ENCODE measurements around the gene CNN2. TPM values are rescaled to one million over a fixed set of nuclear protein-coding genes. Genes with fewer than 3 reads are reported as not detected.

Gene CNN2
- total RNA-seq, 1 donor from 2014 or later: 76.1 TPM

GRCh38 chr19:982567-983170 lies 43.7 kb upstream of the CNN2 start:
- H3K9me3 ChIP-seq: no peaks in the 10 kb centered on the region
- H3K27ac ChIP-seq: peak overlapping the region; percentile 86
- peaks cover 0 to 14% of the 10 kb centered on the region in 2 donors for H3K36me3 ChIP-seq
- no peaks in the 10 kb centered on the region for H3K27me3 ChIP-seq
- DNase-seq (ENCODE audit: extremely low spot score in 2 of 2): no peak
- peaks cover 30% of the 10 kb centered on the region for H3K4me1 ChIP-seq
- intact Hi-C loops (cut with DNase I): loop anchor here (1.0 to 5.0 kb wide), 2 partner anchors 60 to 120 kb away; no protein-coding TSS in a partner anchor
- TF ChIP-seq POLR2AphosphoS5 (IDR thresholded peaks at IDR 0.05; ENCODE audit: insufficient read depth in 1 of 2, low read depth in 1 of 2): peak in 1 of 2 donors; percentile 13
- TF ChIP-seq POLR2A (IDR thresholded peaks at IDR 0.05): no peak
- peak; percentile 87 to 98 (median 95) for TF ChIP-seq CTCF (IDR thresholded peaks at IDR 0.05)
- peak overlapping the region; percentile 15 to 33 for H3K4me3 ChIP-seq

- H3K4me1 ChIP-seq: peaks cover 30% of the 10 kb centered on the region
- peak within 1 kb of the TSS; percentile 77 to 99 for H3K4me3 ChIP-seq
- TF ChIP-seq POLR2AphosphoS5 (IDR thresholded peaks at IDR 0.05; ENCODE audit: insufficient read depth in 1 of 2, low read depth in 1 of 2): peak; percentile 15 to 80
- peak in 1 of 3 experiments; percentile 45 for TF ChIP-seq CTCF (IDR thresholded peaks at IDR 0.05)
- peak in 1 of 2 donors; percentile 47 for TF ChIP-seq POLR2A (IDR thresholded peaks at IDR 0.05)
- H3K36me3 ChIP-seq: peaks cover 0 to 14% of the 10 kb centered on the region in 2 donors
- no peaks in the 10 kb centered on the region for H3K9me3 ChIP-seq
- DNase-seq (ENCODE audit: extremely low spot score in 2 of 2): no peak
- intact Hi-C loops (cut with DNase I): loop anchor here (5.0 kb wide), 1 partner anchor 122 kb away; no protein-coding TSS in a partner anchor
- peak within 1 kb of the TSS; percentile 86 for H3K27ac ChIP-seq
- H3K27me3 ChIP-seq: no peaks in the 10 kb centered on the region
Measured at GRCh38 chr19:984165-984967, 42.0 kb upstream of the CNN2 start, which contains the start of gene WDR18. TSS of gene WDR18 (plus strand) at chr19:984345. CDS start at chr19:984354, 9 bp downstream.

- Histone ChIP-seq H3K36me3 (peaks cover 0 to 28% of the 10 kb centered on the region in 2 donors), H3K9me3 (no peaks in the 10 kb centered on the region), H3K4me1 (peaks cover 22% of the 10 kb centered on the region), H3K27ac (no peak overlapping the region), H3K27me3 (no peaks in the 10 kb centered on the region), H3K4me3 (no peak overlapping the region)
- intact Hi-C loops (cut with DNase I): loop anchor here (5.0 kb wide), 1 partner anchor 219 kb away; no protein-coding TSS in a partner anchor
- DNase-seq (ENCODE audit: extremely low spot score in 2 of 2): no peak
- no peak for TF ChIP-seq CTCF (IDR thresholded peaks at IDR 0.05)
Measured at GRCh38 chr19:986083-986482, 40.3 kb upstream of the CNN2 start.

GRCh38 chr19:988081-988480 lies 38.3 kb upstream of the CNN2 start:
- Histone ChIP-seq H3K4me1 (peaks cover 19% of the 10 kb centered on the region), H3K9me3 (no peaks in the 10 kb centered on the region), H3K27me3 (no peaks in the 10 kb centered on the region), H3K27ac (no peak overlapping the region), H3K36me3 (peaks cover 0 to 36% of the 10 kb centered on the region in 2 donors), H3K4me3 (no peak overlapping the region)
- intact Hi-C loops (cut with DNase I): loop anchor here (5.0 kb wide), 1 partner anchor 221 kb away; no protein-coding TSS in a partner anchor
- DNase-seq (ENCODE audit: extremely low spot score in 2 of 2): no peak
- TF ChIP-seq POLR2A (IDR thresholded peaks at IDR 0.05) (no peak), CTCF (IDR thresholded peaks at IDR 0.05) (no peak), POLR2AphosphoS5 (IDR thresholded peaks at IDR 0.05; ENCODE audit: insufficient read depth in 1 of 2, low read depth in 1 of 2) (no peak)

All from vagina (tissue), 2 donors.